NCI-H2081 (cell line): Measurements from ENCODE around the gene MYO1E.

ENCODE experiments used
- DNase-seq, 2 experiments: peaks; one replicate each; lab custom pipeline; 2025; lab: John Stamatoyannopoulos, UW

Gene MYO1E

GRCh38 chr15:59259137-59259943 lies 113.3 kb downstream of the MYO1E start:
- DNase-seq = no peak

DNA sequence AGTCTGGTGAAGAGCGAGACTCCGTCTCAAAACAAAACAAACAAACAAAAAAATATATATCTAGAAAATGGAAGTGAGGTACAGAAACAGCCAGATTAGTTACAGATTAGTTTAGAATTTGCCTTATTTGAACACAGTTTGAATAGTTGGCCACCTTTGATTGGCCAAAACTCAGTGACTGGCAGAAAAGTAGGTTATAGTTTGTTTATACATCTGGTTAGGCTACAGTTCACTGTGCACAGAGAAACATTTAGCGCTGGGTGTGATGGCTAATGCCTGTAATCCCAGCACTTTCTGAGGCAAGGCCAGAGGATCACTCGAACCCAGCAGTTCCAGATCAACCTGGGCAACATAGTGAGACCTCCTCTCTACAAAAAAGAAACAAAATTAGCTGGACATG lies 114.4 kb downstream of the MYO1E start:
- DNase-seq = no peak

DNA sequence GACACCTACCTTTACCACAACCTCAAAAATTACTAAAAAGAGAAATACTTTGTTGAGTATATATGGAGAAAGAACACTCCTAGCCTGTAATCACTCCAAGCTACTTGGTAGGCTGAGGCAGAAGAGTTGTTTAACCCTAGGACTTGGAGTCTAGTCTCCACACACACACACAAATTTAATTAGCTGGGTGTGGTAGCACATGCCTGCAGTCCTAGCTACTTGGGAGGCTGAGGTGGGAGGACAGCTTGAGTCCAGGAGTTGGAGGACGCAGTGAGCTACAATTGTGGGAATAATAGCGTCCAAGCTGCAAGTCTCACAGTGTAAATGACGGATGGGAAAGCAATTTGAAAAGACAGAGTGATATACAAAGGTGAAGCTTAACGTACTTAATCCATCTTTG lies 115.5 kb downstream of the MYO1E start:
- no peak for DNase-seq

DNA sequence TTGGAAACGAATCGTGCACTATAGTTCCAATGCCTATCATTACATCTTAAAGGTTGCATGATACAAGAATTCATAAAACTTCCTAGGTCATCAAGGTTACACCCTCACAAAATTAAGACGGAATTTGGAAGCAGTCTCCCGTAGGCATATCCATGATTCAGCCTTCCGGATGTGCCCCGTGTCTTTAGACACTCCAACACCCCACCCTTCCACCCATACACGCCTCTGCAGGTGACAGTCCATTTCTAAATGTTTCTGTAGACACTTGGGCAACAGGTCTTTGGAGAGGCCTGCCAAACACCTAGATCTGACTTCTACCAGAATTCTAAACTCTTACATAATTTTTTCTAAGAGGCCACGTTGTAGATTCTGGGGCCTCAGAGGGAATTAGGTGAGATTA lies 116.2 kb downstream of the MYO1E start:
- DNase-seq = no peak

GRCh38 chr15:59255680-59256336 lies 116.9 kb downstream of the MYO1E start:
- no peak for DNase-seq

DNA sequence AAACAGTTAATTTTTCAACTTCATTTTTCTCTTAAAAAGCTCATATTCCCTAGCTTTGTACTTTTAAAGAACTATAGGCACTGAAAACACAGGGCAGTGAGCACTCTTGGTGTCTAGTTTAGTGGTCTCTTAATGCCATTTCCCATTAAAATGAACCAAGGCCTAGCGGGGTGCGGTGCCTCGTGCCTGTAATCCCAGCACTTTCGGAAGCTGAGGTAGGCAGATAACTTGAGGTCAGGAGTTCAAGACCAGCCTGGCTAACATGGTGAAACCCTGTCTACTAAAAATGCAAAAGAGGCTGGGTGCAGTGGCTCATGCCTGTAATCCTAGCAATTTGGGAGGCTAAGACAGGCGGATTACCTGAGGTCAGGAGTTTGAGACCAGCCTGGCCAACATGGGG lies 120.5 kb downstream of the MYO1E start:
- DNase-seq = no peak

DNA sequence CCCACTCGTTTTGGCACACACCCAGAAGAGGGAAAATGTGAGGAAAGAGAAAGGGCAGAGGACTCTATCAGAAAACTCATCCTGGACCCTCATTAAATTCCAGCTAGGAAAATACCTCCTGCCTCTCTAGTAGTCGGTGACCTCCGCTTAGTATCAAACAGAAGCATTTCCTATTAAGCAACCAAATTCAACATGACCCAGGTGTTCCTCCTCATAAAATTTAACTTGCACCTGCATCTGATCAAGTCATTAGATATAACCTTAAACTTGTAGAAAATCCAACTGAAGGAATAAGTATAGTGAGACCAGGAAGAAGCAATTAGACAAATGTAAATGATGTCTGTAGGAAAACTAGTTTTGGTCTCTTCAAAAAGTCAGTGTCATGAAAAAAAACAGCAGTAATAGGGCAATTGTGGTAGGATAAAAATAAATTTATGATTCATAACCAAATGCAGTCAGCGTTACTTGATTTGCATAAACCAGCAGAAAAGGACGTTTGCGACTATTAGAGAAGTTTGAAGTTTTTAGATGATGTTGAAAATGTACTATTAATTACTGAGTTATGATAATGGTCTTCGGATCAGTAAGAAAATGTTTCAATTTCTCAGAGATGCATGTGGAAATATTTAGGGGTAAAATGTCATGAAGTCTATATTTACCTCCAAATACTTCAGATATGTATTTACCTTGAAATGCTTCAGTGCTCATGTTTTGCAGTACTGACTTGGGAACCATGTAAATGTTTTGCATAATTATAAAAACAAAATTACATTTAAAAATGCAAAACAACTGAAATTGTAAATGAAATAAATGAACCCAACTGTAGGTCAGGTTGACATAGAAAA lies 121.4 kb downstream of the MYO1E start:
- DNase-seq = no peak

DNA sequence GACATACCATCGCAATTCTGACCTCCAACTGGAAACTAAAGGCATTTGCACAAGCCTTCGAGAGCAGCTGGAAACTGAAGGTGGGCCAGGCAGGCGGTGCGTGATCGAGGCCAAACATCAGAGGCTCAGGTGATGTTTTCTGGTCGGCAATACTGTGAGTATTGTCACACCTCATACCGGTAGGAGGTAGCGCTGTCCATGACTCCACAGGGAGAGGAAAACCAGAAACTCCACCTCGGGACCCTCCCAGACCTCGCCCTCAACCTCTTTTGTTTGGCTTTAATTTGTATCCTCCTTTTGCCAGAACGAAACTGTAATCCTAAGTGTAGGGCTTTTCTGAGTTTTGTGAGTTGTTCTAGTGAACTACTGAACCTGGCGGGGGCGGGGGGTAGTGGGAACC lies 122.4 kb downstream of the MYO1E start:
- no peak for DNase-seq

- no peak for DNase-seq
Observed at GRCh38 chr15:59249816-59250215, 122.9 kb downstream of the MYO1E start.

GRCh38 chr15:59247364-59247763 lies 125.3 kb downstream of the MYO1E start:
- peak in 1 of 2 experiments; percentile 55 for DNase-seq

- DNase-seq = no peak
Observed at GRCh38 chr15:59245559-59245958, 127.1 kb downstream of the MYO1E start.

GRCh38 chr15:59244337-59244736 lies 128.3 kb downstream of the MYO1E start:
- no peak for DNase-seq

- DNase-seq = no peak
Observed at GRCh38 chr15:59243622-59244021, 129.0 kb downstream of the MYO1E start.

GRCh38 chr15:59242649-59243048 lies 130.0 kb downstream of the MYO1E start:
- DNase-seq = no peak

DNA sequence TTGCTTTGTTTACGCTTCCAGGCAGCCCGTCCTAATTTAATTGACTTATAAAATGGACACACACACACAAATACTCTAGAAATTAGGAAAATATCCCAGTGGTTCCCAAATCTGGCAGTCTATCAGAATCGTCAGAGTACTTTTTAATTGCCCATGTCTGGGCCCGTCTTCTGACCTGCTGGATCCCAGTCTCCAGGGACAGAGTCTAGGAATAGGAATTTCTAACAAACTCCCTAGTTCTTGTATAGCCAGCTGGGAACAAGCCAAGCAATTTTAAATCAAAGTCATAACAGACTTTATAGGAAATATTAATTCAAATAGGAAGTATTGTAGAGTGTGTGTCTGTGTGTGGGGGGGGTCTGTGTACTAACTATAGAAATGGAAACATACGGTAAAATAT lies 132.6 kb downstream of the MYO1E start:
- DNase-seq = no peak

GRCh38 chr15:59237924-59238331 lies 134.7 kb downstream of the MYO1E start:
- no peak for DNase-seq

- no peak for DNase-seq
Observed at GRCh38 chr15:59237119-59237855, 135.4 kb downstream of the MYO1E start.

- no peak for DNase-seq
Observed at GRCh38 chr15:59236394-59236793, 136.3 kb downstream of the MYO1E start.

GRCh38 chr15:59232476-59232875 lies 140.2 kb downstream of the MYO1E start:
- no peak for DNase-seq

GRCh38 chr15:59230531-59231055 lies 142.1 kb downstream of the MYO1E start:
- DNase-seq = no peak

- no peak for DNase-seq
Observed at GRCh38 chr15:59229453-59229852, 143.2 kb downstream of the MYO1E start.

DNA sequence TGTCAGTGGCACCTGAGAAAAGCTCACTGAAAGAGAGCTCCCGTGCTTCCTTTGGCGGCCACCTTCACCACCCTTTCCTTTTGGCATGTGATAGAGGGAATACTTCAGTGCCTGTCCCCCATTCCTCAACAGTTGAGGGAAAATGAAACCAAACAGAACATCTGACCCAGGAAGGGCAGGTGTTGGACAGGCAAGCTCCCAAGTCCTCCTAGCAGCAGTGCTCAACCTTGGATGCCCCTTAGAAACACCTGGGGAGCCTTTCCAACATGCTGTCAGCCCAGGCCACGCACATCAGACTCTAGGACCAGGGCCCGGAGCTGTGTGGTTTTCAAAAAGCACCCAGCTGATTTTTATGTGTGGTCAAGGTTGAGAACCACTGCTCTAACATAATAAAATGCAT lies 143.7 kb downstream of the MYO1E start:
- no peak for DNase-seq
